Measurements from ENCODE around the gene TACC2.
"Not testable (repeated sequence)": the region's sequence is repeated elsewhere in the genome, so short reads cannot be mapped to it uniquely, and the experiment has no call there.

Gene TACC2

DNA sequence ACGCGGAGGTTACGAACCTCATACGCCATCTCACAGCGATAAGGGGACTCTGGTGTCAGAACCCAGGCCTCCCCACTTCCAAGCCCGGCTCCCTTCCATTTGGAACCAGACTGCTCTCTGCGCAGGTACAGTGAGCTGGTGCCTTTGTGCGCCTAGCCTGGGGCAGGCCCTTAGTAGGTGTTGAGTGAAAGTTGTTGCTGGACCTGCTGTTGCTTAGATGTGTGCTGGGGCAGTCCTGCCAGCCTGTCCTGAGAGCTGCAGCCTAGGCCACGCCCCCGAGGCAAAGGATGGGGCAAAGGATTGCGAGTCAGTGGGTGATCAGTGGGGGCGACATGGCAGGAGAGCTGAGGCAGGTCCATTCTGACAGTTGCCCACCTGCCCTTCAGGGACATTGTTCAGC is 209.7 kb downstream of the TACC2 start:
- FAIRE-seq (no peak), DNase-seq (ENCODE audit: insufficient read length, low spot score) (no peak)
- no peak for TF ChIP-seq CTCF (IDR thresholded peaks at IDR 0.05; ENCODE audit: insufficient read depth, missing control alignments)

DNA sequence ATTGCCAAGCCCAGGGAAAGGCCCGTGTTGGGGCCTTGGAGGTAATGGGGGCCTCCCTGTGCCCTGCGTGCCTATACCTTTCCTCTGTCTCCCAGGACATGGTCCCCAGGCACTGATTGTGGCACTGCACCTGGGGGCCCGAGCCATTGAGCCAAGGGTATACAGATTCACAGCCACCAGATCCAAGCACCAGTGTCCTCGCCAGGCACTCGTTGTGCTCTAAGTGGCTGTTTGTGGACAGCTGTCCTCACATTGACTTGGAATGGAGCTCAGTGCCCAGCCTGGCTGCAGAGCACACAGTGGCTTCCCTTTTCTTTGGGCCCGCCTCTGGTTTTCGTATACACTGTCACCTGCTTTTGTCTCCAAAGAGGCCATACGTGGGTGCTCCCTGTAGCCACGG is 210.1 kb downstream of the TACC2 start:
- TF ChIP-seq CTCF (IDR thresholded peaks at IDR 0.05; ENCODE audit: insufficient read depth, missing control alignments) = no peak
- FAIRE-seq (no peak), DNase-seq (ENCODE audit: insufficient read length, low spot score) (no peak)

- TF ChIP-seq CTCF (IDR thresholded peaks at IDR 0.05; ENCODE audit: insufficient read depth, missing control alignments) = no peak
- no peak for FAIRE-seq
- DNase-seq (ENCODE audit: insufficient read length, low spot score) = no peak
Measured at GRCh38 chr10:122199689-122200088, 210.7 kb downstream of the TACC2 start.

- no peak for FAIRE-seq
Measured at GRCh38 chr10:122201401-122201800, 212.4 kb downstream of the TACC2 start.

GRCh38 chr10:122203180-122203579 is 214.2 kb downstream of the TACC2 start:
- not testable (repeated sequence) for DNase-seq (ENCODE audit: insufficient read length, low spot score); FAIRE-seq

More at GRCh38 chr10:122201401-122201800, 212.4 kb downstream of the TACC2 start:
- no peak for DNase-seq (ENCODE audit: insufficient read length, low spot score)
- no peak for TF ChIP-seq CTCF (IDR thresholded peaks at IDR 0.05; ENCODE audit: insufficient read depth, missing control alignments)

DNA sequence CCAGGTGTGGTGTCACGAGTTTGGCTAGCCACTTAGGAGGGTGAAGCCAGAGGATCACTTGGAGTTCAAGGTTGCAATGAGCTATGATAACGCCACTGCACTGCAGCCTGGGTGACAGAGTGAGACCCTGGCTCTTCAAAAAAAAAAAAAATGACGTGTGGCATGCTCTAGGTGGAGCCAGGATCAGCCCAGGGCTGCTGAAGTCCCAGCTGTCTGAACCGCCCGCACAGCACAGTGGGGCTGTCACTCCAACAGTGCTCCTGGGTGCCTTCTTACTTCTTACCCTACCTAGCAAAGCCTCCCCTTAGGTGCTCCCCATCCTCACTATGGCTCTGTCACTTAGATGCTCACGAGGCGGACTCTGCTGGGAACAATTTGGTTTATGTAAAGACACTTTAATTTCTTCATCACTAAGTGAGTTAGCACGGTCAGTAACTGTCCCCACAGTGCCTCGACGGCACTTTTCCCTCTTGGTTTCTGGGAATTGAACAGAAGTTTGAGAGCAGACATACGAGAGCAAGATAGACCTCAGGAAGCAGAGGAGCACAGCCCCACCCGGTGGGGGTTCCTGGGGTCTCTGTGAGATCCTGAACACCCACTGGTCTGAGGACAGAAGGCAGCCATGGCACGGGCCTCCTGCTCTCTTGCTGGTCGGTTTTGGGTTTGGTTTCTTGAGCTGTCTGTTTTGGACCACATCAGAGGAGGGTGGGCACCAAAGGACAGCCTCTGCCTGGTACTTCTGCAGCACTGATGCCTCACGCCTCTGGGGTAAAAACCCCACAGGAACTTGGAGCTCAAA is 215.9 kb downstream of the TACC2 start:
- FAIRE-seq (no peak), DNase-seq (ENCODE audit: insufficient read length, low spot score) (no peak)
- TF ChIP-seq CTCF (IDR thresholded peaks at IDR 0.05; ENCODE audit: insufficient read depth, missing control alignments) = no peak

GRCh38 chr10:122206471-122207065 is 217.6 kb downstream of the TACC2 start:
- no peak for FAIRE-seq
- no peak for TF ChIP-seq CTCF (IDR thresholded peaks at IDR 0.05; ENCODE audit: insufficient read depth, missing control alignments)
- no peak for DNase-seq (ENCODE audit: insufficient read length, low spot score)

All from D721Med (cell line).